HL-60 (cell line): ENCODE results near the gene NAALADL2.
"Not testable (repeated sequence)": the region's sequence is repeated elsewhere in the genome, so short reads cannot be mapped to it uniquely, and the experiment has no call there.

Source experiments
- DNase-seq, 2 experiments: peaks; one replicate each; pipeline ENCODE4 v3.0.0-alpha.2; 2010 to 2020; ENCODE audit warnings: low read depth in 1 of 2, low spot score in 1 of 2
- H3K27ac ChIP-seq: fragments of 250-450 bp; sonication (Bioruptor Pico); replicated peaks from 2 replicates; pipeline ENCODE4 v1.5.1; 2020; ENCODE audit warnings: mild to moderate bottlenecking, moderate library complexity
- H3K27me3 ChIP-seq: fragments of 250-450 bp; sonication (Bioruptor Pico); 2 replicates; pipeline ENCODE4 v1.5.1; 2021; ENCODE audit warnings: mild to moderate bottlenecking, moderate library complexity; ENCODE audit not compliant: insufficient read depth, poor library complexity, severe bottlenecking
- H3K4me3 ChIP-seq: replicated peaks from 2 replicates; pipeline ENCODE4 v1.5.1; 2011; ENCODE audit warnings: mild to moderate bottlenecking, control low read depth, low read length; ENCODE audit not compliant: insufficient read depth
- GABPA ChIP-seq: IDR thresholded peaks from 2 replicates; pipeline ENCODE4 v1.6.1; 2012; ENCODE audit warnings: low read depth
- POLR2AphosphoS5 ChIP-seq: IDR thresholded peaks from 2 replicates; pipeline ENCODE4 v1.6.1; 2012; ENCODE audit warnings: low read depth
- REST ChIP-seq: IDR thresholded peaks from 2 replicates; pipeline ENCODE4 v1.6.1; 2012; ENCODE audit warnings: low read depth; ENCODE audit not compliant: insufficient replicate concordance
- SPI1 ChIP-seq: IDR thresholded peaks from 2 replicates; pipeline ENCODE4 v1.6.1; 2012; ENCODE audit warnings: low read depth, mild to moderate bottlenecking, borderline replicate concordance
- TF ChIP-seq, protein P1 (sequence below): IDR thresholded peaks from one replicate; pipeline ENCODE4 v1.5.1; 2011; ENCODE audit warnings: low read length, control low read depth, inconsistent platforms; ENCODE audit not compliant: insufficient read depth

The NAALADL2 gene

GRCh38 chr3:175421902-175422301, 562.8 kb downstream of the NAALADL2 start:
- no peak for DNase-seq
- TF ChIP-seq, protein P1, sequence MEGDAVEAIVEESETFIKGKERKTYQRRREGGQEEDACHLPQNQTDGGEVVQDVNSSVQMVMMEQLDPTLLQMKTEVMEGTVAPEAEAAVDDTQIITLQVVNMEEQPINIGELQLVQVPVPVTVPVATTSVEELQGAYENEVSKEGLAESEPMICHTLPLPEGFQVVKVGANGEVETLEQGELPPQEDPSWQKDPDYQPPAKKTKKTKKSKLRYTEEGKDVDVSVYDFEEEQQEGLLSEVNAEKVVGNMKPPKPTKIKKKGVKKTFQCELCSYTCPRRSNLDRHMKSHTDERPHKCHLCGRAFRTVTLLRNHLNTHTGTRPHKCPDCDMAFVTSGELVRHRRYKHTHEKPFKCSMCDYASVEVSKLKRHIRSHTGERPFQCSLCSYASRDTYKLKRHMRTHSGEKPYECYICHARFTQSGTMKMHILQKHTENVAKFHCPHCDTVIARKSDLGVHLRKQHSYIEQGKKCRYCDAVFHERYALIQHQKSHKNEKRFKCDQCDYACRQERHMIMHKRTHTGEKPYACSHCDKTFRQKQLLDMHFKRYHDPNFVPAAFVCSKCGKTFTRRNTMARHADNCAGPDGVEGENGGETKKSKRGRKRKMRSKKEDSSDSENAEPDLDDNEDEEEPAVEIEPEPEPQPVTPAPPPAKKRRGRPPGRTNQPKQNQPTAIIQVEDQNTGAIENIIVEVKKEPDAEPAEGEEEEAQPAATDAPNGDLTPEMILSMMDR = no peak
- TF ChIP-seq GABPA (no peak), REST (no peak), POLR2AphosphoS5 (no peak), SPI1 (no peak)
- Histone ChIP-seq H3K27ac (no peak overlapping the region), H3K27me3 (no peaks in the 10 kb centered on the region), H3K4me3 (no peak overlapping the region)

GRCh38 chr3:175422744-175423143, 563.6 kb downstream of the NAALADL2 start:
- Histone ChIP-seq H3K27me3 (no peaks in the 10 kb centered on the region), H3K4me3 (no peak overlapping the region), H3K27ac (no peak overlapping the region)
- DNase-seq = no peak
- TF ChIP-seq GABPA (no peak), REST (no peak), SPI1 (no peak)
- TF ChIP-seq, protein P1 = no peak

- H3K27ac ChIP-seq, H3K27me3 ChIP-seq, DNase-seq, H3K4me3 ChIP-seq: not testable (repeated sequence)
Measured at GRCh38 chr3:175423848-175424247, 564.7 kb downstream of the NAALADL2 start.

DNA sequence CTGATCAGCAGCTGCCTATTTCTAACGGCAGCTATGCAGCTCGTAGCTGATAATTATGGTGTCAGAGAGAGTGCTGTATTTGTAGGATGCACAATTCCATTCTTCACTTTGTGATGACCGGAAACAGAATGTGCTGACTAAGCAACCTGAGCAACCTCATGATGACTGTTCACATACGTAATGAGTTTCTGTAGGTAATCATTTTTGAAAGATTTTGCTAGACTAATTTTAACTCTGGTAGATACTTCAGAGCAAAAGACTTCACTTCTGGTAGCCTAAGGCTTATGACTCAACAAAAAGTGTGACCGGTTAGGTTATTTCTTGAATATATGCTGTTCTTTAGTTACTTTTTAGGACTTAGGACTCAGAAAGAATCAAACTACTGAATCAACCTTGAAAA, 567.7 kb downstream of the NAALADL2 start:
- no peak for DNase-seq
- TF ChIP-seq, protein P1 = no peak
- TF ChIP-seq GABPA = no peak
- TF ChIP-seq REST = no peak
- TF ChIP-seq POLR2AphosphoS5 = no peak
- TF ChIP-seq SPI1 = no peak
- Histone ChIP-seq H3K27ac (no peak overlapping the region), H3K4me3 (no peak overlapping the region), H3K27me3 (no peaks in the 10 kb centered on the region)
